Esophagus muscularis mucosa (tissue), 4 donors: Measurements from ENCODE around the gene PTOV1. TPM values are rescaled to one million over a fixed set of nuclear protein-coding genes. Genes with fewer than 3 reads are reported as not detected.

ENCODE experiments used
- DNase-seq: peaks from one replicate; pipeline ENCODE4 v3.0.0-alpha.2; 2017; ENCODE audit errors: extremely low spot score
- H3K27ac ChIP-seq, 4 donors: fragments of 200-600 bp; sonication (generic); replicated peaks in 1 of 4; 1 replicate in 3 of 4; 2 replicates in 1 of 4; pipeline ENCODE4 v1.5.1; 2016 to 2019; ENCODE audit warnings: mild to moderate bottlenecking in 1 of 4
- H3K27me3 ChIP-seq, 4 donors: fragments of 200-600 bp; sonication (generic); one replicate each; pipeline versions ENCODE4 v1.5.1 to v1.6.0; 2016 to 2019
- H3K36me3 ChIP-seq, 4 donors: fragments of 200-600 bp; sonication (generic); one replicate each; pipeline ENCODE4 v1.5.1; 2016 to 2019
- H3K4me1 ChIP-seq, 4 donors: fragments of 200-600 bp; sonication (generic); one replicate each; pipeline ENCODE4 v1.5.1; 2016 to 2019
- H3K4me3 ChIP-seq, 4 donors: fragments of 200-600 bp; sonication (generic); 1 replicate in 2 of 4; 2 replicates in 2 of 4; pipeline ENCODE4 v1.5.1; 2016 to 2019; ENCODE audit warnings: mild to moderate bottlenecking in 4 of 4, moderate library complexity in 1 of 4
- H3K9me3 ChIP-seq, 4 donors: fragments of 200-600 bp; sonication (generic); 1 replicate in 3 of 4; 2 replicates in 1 of 4; pipeline ENCODE4 v1.5.1; 2016 to 2019
- CTCF ChIP-seq, 3 experiments: fragments of 200-600 bp in 2 of 3; fragments of 450-650 bp in 1 of 3; sonication (generic) in 2 of 3; IDR thresholded peaks; one replicate each; pipeline ENCODE4 v1.5.1; 2017 to 2019; ENCODE audit warnings: antibody characterized with exemption in 3 of 3, mild to moderate bottlenecking in 2 of 3, moderate library complexity in 1 of 3
- EP300 ChIP-seq: sonication (generic); formaldehyde crosslinking; IDR thresholded peaks from one replicate; pipeline ENCODE4 v1.6.1; 2017; ENCODE audit warnings: antibody characterized with exemption
- POLR2A ChIP-seq: fragments of 450-650 bp; IDR thresholded peaks from one replicate; pipeline ENCODE4 v1.6.1; 2017; ENCODE audit warnings: antibody characterized with exemption, moderate library complexity, mild to moderate bottlenecking, low read depth
- POLR2AphosphoS5 ChIP-seq, 2 donors: sonication (generic); formaldehyde crosslinking; IDR thresholded peaks; one replicate each; pipeline ENCODE4 v1.6.1; 2017; ENCODE audit warnings: antibody characterized with exemption in 2 of 2
- WGBS: methylation state at CpG from one replicate; pipeline ENCODE4 v1.1.5; 2018; 5-methylcytosine and 5-hydroxymethylcytosine counted together
- intact Hi-C: fragments of 100-400 bp; cut with DNase I; formaldehyde crosslinking; loops from one replicate; pipeline ENCODE4 v1.15.1; 2023
- total RNA-seq, 4 donors: library from RNA; depleted of rRNA; stranded (reverse); fragments of >200 nt; gene quantifications; one replicate each; pipeline versions ENCODE4 v1.1.0 to v1.2.1, GENCODE V29; 2016

The PTOV1 gene
- total RNA-seq, 4 donors from 2014 or later: 60.5 to 102 (median 84.4) TPM

- DNase-seq: no peak
- 95% methylated on average over 12 of the region's 20 CpGs for WGBS
- Histone ChIP-seq H3K4me3 (no peak overlapping the region), H3K4me1 (no peaks in the 10 kb centered on the region), H3K27ac (no peak overlapping the region), H3K9me3 (no peaks in the 10 kb centered on the region), H3K36me3 (peaks cover 52 to 90% (median 88%) of the 10 kb centered on the region in 4 donors), H3K27me3 (no peaks in the 10 kb centered on the region)
- TF ChIP-seq EP300: no peak
- TF ChIP-seq POLR2AphosphoS5 (IDR thresholded peaks at IDR 0.05): no peak
- TF ChIP-seq POLR2A: no peak
- no peak for TF ChIP-seq CTCF (IDR thresholded peaks at IDR 0.05)
- intact Hi-C loops: no loop called here
Observed at GRCh38 chr19:49836176-49837008, 14.6 kb upstream of the PTOV1 start.

- Histone ChIP-seq H3K9me3 (no peaks in the 10 kb centered on the region), H3K4me1 (no peaks in the 10 kb centered on the region), H3K4me3 (no peak overlapping the region), H3K27ac (no peak overlapping the region), H3K36me3 (peaks cover 48 to 85% (median 82%) of the 10 kb centered on the region in 4 donors), H3K27me3 (no peaks in the 10 kb centered on the region)
- no peak for DNase-seq
- TF ChIP-seq EP300 (no peak), POLR2A (no peak), POLR2AphosphoS5 (IDR thresholded peaks at IDR 0.05) (no peak), CTCF (IDR thresholded peaks at IDR 0.05) (no peak)
- intact Hi-C loops: no loop called here
- WGBS: 97% methylated on average over 5 of the region's 5 CpGs
Observed at GRCh38 chr19:49837009-49837310, 14.0 kb upstream of the PTOV1 start.

GRCh38 chr19:49837425-49837824 lies 13.5 kb upstream of the PTOV1 start:
- Histone ChIP-seq H3K4me3 (no peak overlapping the region), H3K27ac (no peak overlapping the region), H3K27me3 (no peaks in the 10 kb centered on the region), H3K36me3 (peaks cover 43 to 80% (median 78%) of the 10 kb centered on the region in 4 donors), H3K4me1 (no peaks in the 10 kb centered on the region), H3K9me3 (no peaks in the 10 kb centered on the region)
- no peak for TF ChIP-seq CTCF (IDR thresholded peaks at IDR 0.05)
- TF ChIP-seq POLR2AphosphoS5 (IDR thresholded peaks at IDR 0.05): no peak
- no peak for TF ChIP-seq POLR2A
- TF ChIP-seq EP300: no peak
- intact Hi-C loops: no loop called here
- DNase-seq: no peak
- WGBS: 95% methylated on average over 9 of the region's 9 CpGs

GRCh38 chr19:49838885-49839588 lies 11.9 kb upstream of the PTOV1 start:
- no peaks in the 10 kb centered on the region for H3K27me3 ChIP-seq
- 90% methylated on average over 18 of the region's 18 CpGs for WGBS
- H3K9me3 ChIP-seq: no peaks in the 10 kb centered on the region
- no peak overlapping the region for H3K27ac ChIP-seq
- H3K4me1 ChIP-seq: no peaks in the 10 kb centered on the region
- H3K4me3 ChIP-seq: no peak overlapping the region
- peaks cover 27 to 64% (median 62%) of the 10 kb centered on the region in 4 donors for H3K36me3 ChIP-seq
- TF ChIP-seq EP300 (no peak), POLR2AphosphoS5 (IDR thresholded peaks at IDR 0.05) (no peak), CTCF (IDR thresholded peaks at IDR 0.05) (no peak), POLR2A (no peak)
- DNase-seq: no peak
- intact Hi-C loops: no loop called here
